Measurements from ENCODE around the gene PNMT. TPM values are rescaled to one million over a fixed set of nuclear protein-coding genes. Genes with fewer than 3 reads are reported as not detected.
"Not testable (repeated sequence)": the region's sequence is repeated elsewhere in the genome, so short reads cannot be mapped to it uniquely, and the experiment has no call there.

PNMT gene
- polyA plus RNA-seq, 1 experiment, result not detected

DNA sequence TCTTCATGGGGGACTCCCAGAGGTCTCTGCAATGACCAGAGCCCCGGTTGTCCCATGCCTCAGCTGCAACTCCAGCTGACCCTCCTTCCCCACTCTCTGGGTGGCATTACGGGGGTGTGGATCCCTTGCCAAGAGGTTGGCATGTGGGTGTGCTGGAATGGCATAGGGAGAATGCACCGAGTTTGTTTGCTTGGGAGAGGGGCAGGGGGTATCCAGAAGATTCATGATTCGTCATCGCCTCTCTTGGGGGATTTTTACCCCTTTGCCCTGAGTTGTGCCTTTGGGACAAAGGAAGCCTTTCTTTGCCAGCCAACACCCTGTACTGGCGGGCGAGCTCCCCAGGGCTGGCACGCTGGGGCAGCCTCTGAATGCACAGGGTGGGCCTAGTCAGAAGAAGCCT is 38.1 kb downstream of the PNMT start:
- ChIA-PET POLR2A (no interaction called here), CTCF (interaction anchor here (1.2 to 1.7 kb wide), 2 partner anchors 24 to 49 kb away, joined by 3 to 5 read pairs; no protein-coding TSS in a partner anchor)
- Histone ChIP-seq H3K4me3 (ENCODE audit: low read depth, low read length) (no peak overlapping the region), H3K27me3 (ENCODE audit: control insufficient read depth, insufficient read depth, low read length) (no peaks in the 10 kb centered on the region), H3K36me3 (ENCODE audit: control insufficient read depth, insufficient read depth, low read length) (peaks cover 23% of the 10 kb centered on the region)
- DNase-seq (ENCODE audit: low read depth), result no peak
- TF ChIP-seq, protein P1, sequence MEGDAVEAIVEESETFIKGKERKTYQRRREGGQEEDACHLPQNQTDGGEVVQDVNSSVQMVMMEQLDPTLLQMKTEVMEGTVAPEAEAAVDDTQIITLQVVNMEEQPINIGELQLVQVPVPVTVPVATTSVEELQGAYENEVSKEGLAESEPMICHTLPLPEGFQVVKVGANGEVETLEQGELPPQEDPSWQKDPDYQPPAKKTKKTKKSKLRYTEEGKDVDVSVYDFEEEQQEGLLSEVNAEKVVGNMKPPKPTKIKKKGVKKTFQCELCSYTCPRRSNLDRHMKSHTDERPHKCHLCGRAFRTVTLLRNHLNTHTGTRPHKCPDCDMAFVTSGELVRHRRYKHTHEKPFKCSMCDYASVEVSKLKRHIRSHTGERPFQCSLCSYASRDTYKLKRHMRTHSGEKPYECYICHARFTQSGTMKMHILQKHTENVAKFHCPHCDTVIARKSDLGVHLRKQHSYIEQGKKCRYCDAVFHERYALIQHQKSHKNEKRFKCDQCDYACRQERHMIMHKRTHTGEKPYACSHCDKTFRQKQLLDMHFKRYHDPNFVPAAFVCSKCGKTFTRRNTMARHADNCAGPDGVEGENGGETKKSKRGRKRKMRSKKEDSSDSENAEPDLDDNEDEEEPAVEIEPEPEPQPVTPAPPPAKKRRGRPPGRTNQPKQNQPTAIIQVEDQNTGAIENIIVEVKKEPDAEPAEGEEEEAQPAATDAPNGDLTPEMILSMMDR (IDR thresholded peaks at IDR 0.05; ENCODE audit: insufficient read depth, low read depth, low read length), result no peak

DNA sequence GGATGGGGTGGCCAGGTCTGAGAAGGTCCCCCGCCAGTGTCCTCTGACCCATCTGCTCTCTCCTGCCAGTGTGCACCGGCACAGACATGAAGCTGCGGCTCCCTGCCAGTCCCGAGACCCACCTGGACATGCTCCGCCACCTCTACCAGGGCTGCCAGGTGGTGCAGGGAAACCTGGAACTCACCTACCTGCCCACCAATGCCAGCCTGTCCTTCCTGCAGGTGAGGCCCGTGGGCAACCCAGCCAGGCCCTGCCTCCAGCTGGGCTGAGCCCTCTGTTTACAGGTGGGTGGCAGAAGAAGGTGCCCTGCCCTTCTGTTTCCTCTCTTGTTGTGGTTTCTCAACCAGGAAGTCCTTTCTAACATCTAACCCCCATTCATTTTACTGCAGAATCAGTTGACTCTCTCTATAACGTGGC is 38.7 kb downstream of the PNMT start:
- H3K27me3 ChIP-seq (ENCODE audit: control insufficient read depth, insufficient read depth, low read length), result no peaks in the 10 kb centered on the region
- peaks cover 26% of the 10 kb centered on the region for H3K36me3 ChIP-seq (ENCODE audit: control insufficient read depth, insufficient read depth, low read length)
- TF ChIP-seq, protein P1 (IDR thresholded peaks at IDR 0.05; ENCODE audit: insufficient read depth, low read depth, low read length), result no peak
- CTCF ChIA-PET, result interaction anchor here (1.7 kb wide), 1 partner anchor 49 kb away, joined by 5 read pairs; no protein-coding TSS in a partner anchor
- H3K4me3 ChIP-seq (ENCODE audit: low read depth, low read length), result no peak overlapping the region
- POLR2A ChIA-PET, result no interaction called here
- no peak for DNase-seq (ENCODE audit: low read depth)

DNA sequence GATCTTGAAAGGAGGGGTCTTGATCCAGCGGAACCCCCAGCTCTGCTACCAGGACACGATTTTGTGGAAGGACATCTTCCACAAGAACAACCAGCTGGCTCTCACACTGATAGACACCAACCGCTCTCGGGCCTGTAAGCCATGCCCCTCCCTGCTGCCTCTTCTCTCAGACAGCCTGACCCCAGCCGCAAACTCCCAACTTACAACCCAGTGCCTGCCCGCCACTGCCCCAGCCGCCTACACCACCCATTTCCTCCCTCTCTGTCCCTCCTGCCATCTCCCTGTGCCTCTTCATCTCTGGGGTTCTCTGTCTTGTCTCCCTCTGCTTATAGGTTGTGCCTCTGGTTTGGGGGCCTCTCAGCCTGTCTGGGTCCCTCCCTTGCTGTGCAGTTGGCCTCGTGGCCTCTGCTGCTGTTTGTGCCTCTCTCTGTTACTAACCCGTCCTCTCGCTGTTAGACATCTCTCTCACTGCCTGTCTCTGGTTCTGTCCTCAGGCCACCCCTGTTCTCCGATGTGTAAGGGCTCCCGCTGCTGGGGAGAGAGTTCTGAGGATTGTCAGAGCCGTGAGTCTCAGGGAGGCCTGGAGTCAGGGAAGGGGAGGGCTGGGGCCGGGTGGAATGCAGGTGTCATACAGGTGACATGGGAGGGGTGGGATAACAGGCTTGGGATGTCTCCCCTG is 41.2 kb downstream of the PNMT start:
- CTCF ChIA-PET, result interaction anchor here (1.0 to 1.8 kb wide), 3 partner anchors 10 to 86 kb away, joined by 3 to 8 read pairs (median 5); partner anchors contain the start of genes ERBB2 and MIEN1
- POLR2A ChIA-PET, result no interaction called here
- no peak for DNase-seq (ENCODE audit: low read depth)

DNA sequence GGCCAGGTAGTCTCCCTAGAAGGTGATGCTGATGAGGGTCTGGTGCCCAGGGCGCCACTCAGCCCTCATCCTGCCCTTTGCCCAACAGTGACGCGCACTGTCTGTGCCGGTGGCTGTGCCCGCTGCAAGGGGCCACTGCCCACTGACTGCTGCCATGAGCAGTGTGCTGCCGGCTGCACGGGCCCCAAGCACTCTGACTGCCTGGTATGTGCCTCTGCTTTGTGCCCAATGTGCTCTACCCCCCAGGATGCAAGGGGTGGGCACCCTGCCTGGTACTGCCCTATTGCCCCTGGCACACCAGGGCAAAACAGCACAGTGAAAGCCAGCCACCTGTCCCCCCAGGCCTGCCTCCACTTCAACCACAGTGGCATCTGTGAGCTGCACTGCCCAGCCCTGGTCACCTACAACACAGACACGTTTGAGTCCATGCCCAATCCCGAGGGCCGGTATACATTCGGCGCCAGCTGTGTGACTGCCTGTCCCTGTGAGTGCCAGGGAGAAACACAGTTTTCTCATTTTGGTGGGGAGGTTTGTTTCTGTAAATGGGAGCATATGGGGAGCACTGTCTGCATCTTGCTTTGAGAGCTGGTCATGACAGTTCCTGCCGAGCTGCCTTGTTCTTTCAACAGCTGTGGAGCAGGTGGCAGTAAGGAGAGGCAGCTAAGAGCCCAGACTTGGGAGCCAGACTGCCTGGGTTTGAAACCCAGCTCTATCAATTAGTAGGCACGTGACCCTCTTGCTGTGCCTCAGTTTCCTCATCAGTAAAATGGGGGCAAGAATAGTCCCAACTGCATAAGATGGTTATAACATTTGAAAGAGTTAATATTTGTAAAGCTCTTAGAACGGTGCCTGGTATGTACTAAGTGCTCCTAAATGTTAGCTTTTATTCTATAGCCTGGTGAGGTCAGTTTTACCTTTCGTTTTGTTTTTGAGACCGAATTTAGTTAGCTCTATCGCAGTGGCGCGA is 42.0 kb downstream of the PNMT start:
- ChIA-PET CTCF (interaction anchor here (0.5 to 2.3 kb wide), 4 partner anchors 8 to 62 kb away, joined by 3 to 7 read pairs (median 4); partner anchors contain the start of genes ERBB2 and MIEN1), POLR2A (no interaction called here)
- TF ChIP-seq, protein P1 (IDR thresholded peaks at IDR 0.05; ENCODE audit: insufficient read depth, low read depth, low read length), result no peak
- DNase-seq (ENCODE audit: low read depth), result no peak
- peaks cover 36% of the 10 kb centered on the region for H3K36me3 ChIP-seq (ENCODE audit: control insufficient read depth, insufficient read depth, low read length)
- no peaks in the 10 kb centered on the region for H3K27me3 ChIP-seq (ENCODE audit: control insufficient read depth, insufficient read depth, low read length)
- no peak overlapping the region for H3K4me3 ChIP-seq (ENCODE audit: low read depth, low read length)

More for the DNA sequence above, 41.2 kb downstream of the PNMT start:
- no peak overlapping the region for H3K4me3 ChIP-seq (ENCODE audit: low read depth, low read length)
- H3K27me3 ChIP-seq (ENCODE audit: control insufficient read depth, insufficient read depth, low read length), result no peaks in the 10 kb centered on the region
- TF ChIP-seq, protein P1 (IDR thresholded peaks at IDR 0.05; ENCODE audit: insufficient read depth, low read depth, low read length), result no peak
- peaks cover 34% of the 10 kb centered on the region for H3K36me3 ChIP-seq (ENCODE audit: control insufficient read depth, insufficient read depth, low read length)

DNA sequence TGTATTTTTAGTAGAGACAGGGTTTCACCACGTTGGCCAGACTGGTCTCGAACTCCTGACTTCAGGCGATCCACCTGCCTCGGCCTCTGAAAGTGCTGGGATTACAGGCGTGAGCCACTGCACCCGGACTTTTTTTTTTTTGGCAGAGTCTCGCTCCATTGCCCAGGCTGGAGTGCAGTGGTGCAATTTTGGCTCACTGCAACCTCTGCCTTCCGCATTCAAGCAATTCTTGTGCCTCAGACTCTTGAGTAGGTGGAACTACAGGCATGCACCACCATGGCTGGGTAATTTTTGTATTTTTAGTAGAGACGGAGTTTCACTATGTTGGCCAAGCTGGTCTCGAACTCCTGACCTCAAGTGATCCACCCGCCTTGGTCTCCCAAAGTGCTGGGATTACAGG is 42.8 kb downstream of the PNMT start:
- H3K27me3 ChIP-seq (ENCODE audit: control insufficient read depth, insufficient read depth, low read length); H3K4me3 ChIP-seq (ENCODE audit: low read depth, low read length); DNase-seq (ENCODE audit: low read depth): not testable (repeated sequence)
- peaks cover 44% of the 10 kb centered on the region for H3K36me3 ChIP-seq (ENCODE audit: control insufficient read depth, insufficient read depth, low read length)
- ChIA-PET POLR2A (interaction anchor here (0.6 kb wide), 1 partner anchor 75 kb away, joined by 3 read pairs; no protein-coding TSS in a partner anchor), CTCF (interaction anchor here (0.9 to 2.3 kb wide), 3 partner anchors 7 to 19 kb away, joined by 4 to 7 read pairs (median 5); partner anchors contain the start of genes ERBB2 and MIEN1)
